Rectal smooth muscle tissue (tissue), 1 donor: ENCODE measurements around the gene VPS26A.
"Not testable (repeated sequence)": the region's sequence is repeated elsewhere in the genome, so short reads cannot be mapped to it uniquely, and the experiment has no call there.

ENCODE experiments used
- H3K27ac ChIP-seq: one replicate; pipeline ENCODE4 v1.7.0; 2013; ENCODE audit warnings: low read depth, low read length, inconsistent platforms
- H3K27me3 ChIP-seq: one replicate; pipeline ENCODE4 v1.7.0; 2013; ENCODE audit warnings: low read length; ENCODE audit not compliant: control insufficient read depth, insufficient read depth
- H3K36me3 ChIP-seq: one replicate; pipeline ENCODE4 v1.7.0; 2013; ENCODE audit warnings: low read length; ENCODE audit not compliant: control insufficient read depth, insufficient read depth
- H3K4me1 ChIP-seq: one replicate; pipeline ENCODE4 v1.7.0; 2013; ENCODE audit warnings: low read length; ENCODE audit not compliant: control insufficient read depth, insufficient read depth
- H3K4me3 ChIP-seq: one replicate; pipeline ENCODE4 v1.7.0; 2013; ENCODE audit warnings: low read length
- H3K9ac ChIP-seq: one replicate; pipeline ENCODE4 v1.7.0; 2013; ENCODE audit warnings: low read length

VPS26A gene

GRCh38 chr10:69119896-69120295, 4.1 kb upstream of the VPS26A start:
- Histone ChIP-seq H3K4me1 (peaks cover 2% of the 10 kb centered on the region), H3K9ac (no peak overlapping the region), H3K27ac (no peak overlapping the region), H3K27me3 (no peaks in the 10 kb centered on the region), H3K36me3 (no peaks in the 10 kb centered on the region), H3K4me3 (no peak overlapping the region)

DNA sequence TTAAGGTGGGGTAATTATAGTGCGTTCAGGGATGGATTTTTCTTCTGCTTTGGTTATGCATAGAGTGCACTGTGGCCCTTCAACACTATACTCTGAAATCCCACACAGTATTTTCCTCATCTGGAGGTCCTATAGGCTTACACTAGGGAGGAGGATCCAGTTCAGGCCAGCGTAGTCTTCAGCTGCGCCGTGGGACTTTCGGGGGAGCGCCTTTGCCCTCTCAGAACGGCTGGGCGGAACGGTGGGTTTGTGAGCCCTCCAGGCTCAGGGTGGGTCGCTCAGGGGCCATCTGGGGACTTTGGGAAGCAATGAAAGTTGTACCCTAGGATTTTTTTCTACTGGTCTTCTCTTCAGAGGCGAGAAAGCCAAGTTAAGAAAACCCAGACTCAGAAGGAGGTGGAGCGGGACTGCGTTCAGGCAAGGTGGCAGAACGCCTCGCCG, 652 bp upstream of the VPS26A start:
- H3K27ac ChIP-seq: peak overlapping the region; percentile 99
- H3K4me1 ChIP-seq: peaks cover 7% of the 10 kb centered on the region
- no peaks in the 10 kb centered on the region for H3K27me3 ChIP-seq
- peak overlapping the region; percentile 98 for H3K9ac ChIP-seq
- no peaks in the 10 kb centered on the region for H3K36me3 ChIP-seq
- peak overlapping the region; percentile 90 for H3K4me3 ChIP-seq

GRCh38 chr10:69124563-69125268, 738 bp downstream of the VPS26A start:
- H3K27ac ChIP-seq: peak overlapping the region; percentile 88
- H3K36me3 ChIP-seq: no peaks in the 10 kb centered on the region
- H3K9ac ChIP-seq: peak overlapping the region; percentile 92
- peak overlapping the region; percentile 90 for H3K4me3 ChIP-seq
- no peaks in the 10 kb centered on the region for H3K27me3 ChIP-seq
- peaks cover 7% of the 10 kb centered on the region for H3K4me1 ChIP-seq

DNA sequence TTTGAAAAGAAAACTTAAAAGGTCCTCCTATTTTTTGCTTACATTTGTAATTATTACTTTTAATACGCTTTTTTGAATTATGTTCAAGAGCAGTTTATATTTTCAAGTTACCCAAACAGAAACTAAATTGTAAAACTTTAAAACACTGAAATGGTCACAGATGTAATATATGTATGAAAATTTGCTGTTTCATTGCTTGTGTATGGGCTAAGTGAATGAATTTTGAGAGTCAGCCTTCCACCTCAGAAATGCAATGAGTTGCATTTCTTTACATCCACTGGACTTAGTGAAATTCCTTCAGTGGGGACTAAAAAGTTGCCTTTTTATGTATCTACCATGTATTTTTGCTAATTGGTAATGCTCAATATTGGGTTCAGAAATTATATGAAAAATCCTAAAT, 1.6 kb downstream of the VPS26A start:
- Histone ChIP-seq H3K36me3 (no peaks in the 10 kb centered on the region), H3K4me3 (peak overlapping the region; percentile 21), H3K27ac (no peak overlapping the region), H3K4me1 (peaks cover 7% of the 10 kb centered on the region), H3K27me3 (no peaks in the 10 kb centered on the region), H3K9ac (no peak overlapping the region)

DNA sequence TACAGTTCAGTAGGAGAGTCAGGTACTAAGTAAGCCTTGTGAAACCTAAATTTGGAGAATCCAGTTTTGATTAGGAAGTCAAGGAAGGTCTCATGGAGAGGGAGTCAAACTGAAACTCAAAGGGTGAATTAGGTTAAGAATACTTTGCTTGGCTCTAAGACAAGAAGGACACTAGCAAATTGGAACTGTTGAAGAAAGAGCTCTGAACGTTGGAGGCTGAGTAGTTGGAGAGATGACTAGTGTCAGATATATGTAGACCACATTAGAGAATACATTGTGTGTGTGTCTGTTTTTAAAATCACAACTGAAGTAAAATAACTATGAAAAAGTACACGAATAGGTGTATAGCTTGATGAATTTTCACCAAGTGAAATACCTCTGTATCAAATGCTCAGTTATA, 6.3 kb downstream of the VPS26A start:
- Histone ChIP-seq H3K27me3 (no peaks in the 10 kb centered on the region), H3K9ac (no peak overlapping the region), H3K27ac (no peak overlapping the region), H3K4me3 (no peak overlapping the region), H3K4me1 (peaks cover 1% of the 10 kb centered on the region), H3K36me3 (peaks cover 2% of the 10 kb centered on the region)

DNA sequence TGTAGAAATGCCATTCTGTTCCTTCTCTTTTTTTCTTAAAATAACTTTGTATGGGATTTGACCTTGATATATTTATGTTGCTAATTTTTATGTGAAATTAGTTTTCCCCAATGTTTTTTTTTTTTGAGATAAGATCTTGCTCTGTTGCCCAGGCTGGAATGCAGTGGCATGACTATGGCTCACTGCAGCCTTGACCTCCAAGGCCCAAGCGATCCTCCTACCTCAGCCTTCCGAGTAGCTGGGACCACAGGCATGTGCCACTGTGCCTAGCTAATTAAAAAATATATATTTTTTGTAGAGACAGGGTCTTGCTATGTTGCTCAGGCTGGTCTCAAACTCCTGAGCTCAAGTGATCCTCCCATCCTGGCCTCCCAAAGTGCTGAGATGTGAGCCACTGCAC, 16.0 kb downstream of the VPS26A start:
- Histone ChIP-seq H3K4me1 (no peaks in the 10 kb centered on the region), H3K36me3 (peaks cover 3% of the 10 kb centered on the region), H3K27ac (no peak overlapping the region), H3K9ac (no peak overlapping the region), H3K4me3 (no peak overlapping the region), H3K27me3 (no peaks in the 10 kb centered on the region)

- H3K27me3 ChIP-seq: no peaks in the 10 kb centered on the region
- no peak overlapping the region for H3K27ac ChIP-seq
- H3K4me1 ChIP-seq: no peaks in the 10 kb centered on the region
- H3K36me3 ChIP-seq: no peaks in the 10 kb centered on the region
- no peak overlapping the region for H3K9ac ChIP-seq
- no peak overlapping the region for H3K4me3 ChIP-seq
Observed at GRCh38 chr10:69141304-69141703, 17.3 kb downstream of the VPS26A start.

DNA sequence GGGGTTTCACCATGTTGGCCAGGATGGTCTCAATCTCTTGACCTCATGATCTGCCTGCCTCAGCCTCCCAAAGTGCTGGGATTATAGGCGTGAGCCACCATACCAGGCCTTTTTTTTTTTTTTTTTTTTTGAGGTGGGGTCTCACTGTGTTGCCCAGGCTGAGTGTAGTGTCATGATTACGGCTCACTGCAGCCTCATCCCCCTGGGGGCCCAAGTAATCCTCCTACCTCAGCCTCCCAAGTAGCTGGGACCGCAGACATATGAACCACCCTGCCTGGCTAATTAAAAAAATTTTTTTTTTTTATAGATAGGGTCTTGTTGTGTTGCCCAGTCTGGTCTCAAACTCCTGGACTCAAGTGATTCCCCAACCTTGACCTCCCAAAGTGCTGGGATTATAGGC, 18.1 kb downstream of the VPS26A start:
- not testable (repeated sequence) for H3K9ac ChIP-seq, H3K27me3 ChIP-seq, H3K36me3 ChIP-seq, H3K27ac ChIP-seq, H3K4me1 ChIP-seq, H3K4me3 ChIP-seq

DNA sequence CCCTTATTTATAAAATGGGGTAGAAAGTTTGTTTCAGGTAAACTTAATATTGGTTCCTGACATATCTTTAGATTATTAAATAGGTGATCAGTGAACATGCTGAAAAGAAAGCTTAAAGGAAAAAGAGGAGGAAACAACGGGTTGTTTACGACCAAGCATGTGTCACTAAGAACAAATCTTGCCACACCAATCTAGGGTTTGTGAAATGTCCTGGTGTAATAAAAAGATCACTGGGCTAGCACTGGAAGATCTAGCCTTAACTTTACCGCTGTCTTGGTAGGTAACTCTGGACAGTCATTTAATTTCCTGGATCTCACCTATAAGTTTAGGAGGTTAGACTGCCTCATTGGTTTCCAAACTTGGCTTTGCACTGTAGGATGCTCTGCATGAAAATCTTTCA, 19.0 kb downstream of the VPS26A start:
- H3K27ac ChIP-seq: no peak overlapping the region
- no peak overlapping the region for H3K4me3 ChIP-seq
- no peaks in the 10 kb centered on the region for H3K36me3 ChIP-seq
- H3K27me3 ChIP-seq: no peaks in the 10 kb centered on the region
- no peak overlapping the region for H3K9ac ChIP-seq
- H3K4me1 ChIP-seq: no peaks in the 10 kb centered on the region

GRCh38 chr10:69145329-69145728, 21.4 kb downstream of the VPS26A start:
- H3K27ac ChIP-seq: no peak overlapping the region
- no peaks in the 10 kb centered on the region for H3K27me3 ChIP-seq
- H3K4me3 ChIP-seq: no peak overlapping the region
- H3K4me1 ChIP-seq: no peaks in the 10 kb centered on the region
- no peaks in the 10 kb centered on the region for H3K36me3 ChIP-seq
- no peak overlapping the region for H3K9ac ChIP-seq

- Histone ChIP-seq H3K4me3 (no peak overlapping the region), H3K9ac (no peak overlapping the region), H3K4me1 (no peaks in the 10 kb centered on the region), H3K27ac (no peak overlapping the region), H3K27me3 (no peaks in the 10 kb centered on the region), H3K36me3 (no peaks in the 10 kb centered on the region)
Observed at GRCh38 chr10:69145864-69146263, 21.9 kb downstream of the VPS26A start.

GRCh38 chr10:69146759-69147158, 22.8 kb downstream of the VPS26A start:
- H3K9ac ChIP-seq: no peak overlapping the region
- no peak overlapping the region for H3K27ac ChIP-seq
- no peak overlapping the region for H3K4me3 ChIP-seq
- H3K4me1 ChIP-seq: no peaks in the 10 kb centered on the region
- no peaks in the 10 kb centered on the region for H3K27me3 ChIP-seq
- H3K36me3 ChIP-seq: no peaks in the 10 kb centered on the region

DNA sequence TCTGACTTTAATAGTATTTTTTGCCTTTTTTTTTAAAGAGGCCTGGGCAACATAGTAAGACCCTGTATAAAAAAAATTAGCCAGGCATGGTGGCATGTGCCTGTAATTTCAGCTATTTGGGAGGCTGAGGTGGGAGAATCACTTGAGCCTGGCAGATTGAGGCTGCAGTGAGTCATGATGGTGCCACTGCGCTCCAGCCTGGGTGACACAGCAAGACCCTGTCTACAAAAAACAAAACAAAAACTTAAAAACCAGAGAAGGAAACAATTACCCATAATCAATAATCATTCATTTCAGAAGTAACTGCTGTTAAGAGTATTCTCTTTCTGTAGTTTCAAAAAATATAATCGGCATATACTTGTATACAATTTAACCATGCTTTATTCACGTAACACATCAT, 28.0 kb downstream of the VPS26A start:
- Histone ChIP-seq H3K36me3 (no peaks in the 10 kb centered on the region), H3K27me3 (no peaks in the 10 kb centered on the region), H3K9ac (no peak overlapping the region), H3K4me3 (no peak overlapping the region), H3K27ac (no peak overlapping the region), H3K4me1 (no peaks in the 10 kb centered on the region)
